ENCODE results near the gene LRP11. TPM values are rescaled to one million over a fixed set of nuclear protein-coding genes. Genes with fewer than 3 reads are reported as not detected.

LRP11 gene
- total and polyA plus RNA-seq, 9 of the 15 experiments (the other 6 are each of a cell fraction or from before 2014, with no cell fraction given): 0.51 to 3.5 (median 2.4) TPM

- H3K4me1 ChIP-seq (replicated peaks in 1 of 2; ENCODE audit: control insufficient read depth in 2 of 2, insufficient read depth in 2 of 2, low read length in 2 of 2): peaks cover 0 to under 1% of the 10 kb centered on the region in 2 experiments; a peak in 1 of 5 replicates
- BruUV-seq (replicated peaks): no TSS peak
- FAIRE-seq (no peak), DNase-seq (ENCODE audit: extremely low read depth in 1 of 4, low spot score in 3 of 4) (no peak), ATAC-seq (no peak)
- no peak overlapping the region for H3K27ac ChIP-seq (ENCODE audit: extremely low read depth, low read depth, low read length)
- in situ Hi-C loops (cut with MboI) (loop anchor here (25.0 kb wide), 1 partner anchor 863 kb away; no protein-coding TSS in a partner anchor), intact Hi-C loops (cut with micrococcal nuclease) (no loop called here)
- CTCF ChIA-PET (ENCODE audit: low intra/inter-chr PET ratio): no interaction called here
- H4K20me1 ChIP-seq (replicated peaks; ENCODE audit: control insufficient read depth, insufficient read depth, low read length): no peaks in the 10 kb centered on the region
- H3K9ac ChIP-seq (ENCODE audit: insufficient read depth in 1 of 2, low read depth in 2 of 2, low read length in 2 of 2): no peak overlapping the region
- no peak for TF ChIP-seq RFX1 (IDR thresholded peaks at IDR 0.05)
- TF ChIP-seq CTBP1 (IDR thresholded peaks at IDR 0.05; ENCODE audit: borderline replicate concordance): no peak
- TF ChIP-seq RBBP5 (IDR thresholded peaks at IDR 0.05; ENCODE audit: borderline replicate concordance, insufficient read depth, low read length, poor library complexity, severe bottlenecking): no peak
- no peak for TF ChIP-seq GABPA (tag; conservative IDR thresholded peaks at IDR 0.05; ENCODE audit: low read depth)
- TF ChIP-seq, protein P1, sequence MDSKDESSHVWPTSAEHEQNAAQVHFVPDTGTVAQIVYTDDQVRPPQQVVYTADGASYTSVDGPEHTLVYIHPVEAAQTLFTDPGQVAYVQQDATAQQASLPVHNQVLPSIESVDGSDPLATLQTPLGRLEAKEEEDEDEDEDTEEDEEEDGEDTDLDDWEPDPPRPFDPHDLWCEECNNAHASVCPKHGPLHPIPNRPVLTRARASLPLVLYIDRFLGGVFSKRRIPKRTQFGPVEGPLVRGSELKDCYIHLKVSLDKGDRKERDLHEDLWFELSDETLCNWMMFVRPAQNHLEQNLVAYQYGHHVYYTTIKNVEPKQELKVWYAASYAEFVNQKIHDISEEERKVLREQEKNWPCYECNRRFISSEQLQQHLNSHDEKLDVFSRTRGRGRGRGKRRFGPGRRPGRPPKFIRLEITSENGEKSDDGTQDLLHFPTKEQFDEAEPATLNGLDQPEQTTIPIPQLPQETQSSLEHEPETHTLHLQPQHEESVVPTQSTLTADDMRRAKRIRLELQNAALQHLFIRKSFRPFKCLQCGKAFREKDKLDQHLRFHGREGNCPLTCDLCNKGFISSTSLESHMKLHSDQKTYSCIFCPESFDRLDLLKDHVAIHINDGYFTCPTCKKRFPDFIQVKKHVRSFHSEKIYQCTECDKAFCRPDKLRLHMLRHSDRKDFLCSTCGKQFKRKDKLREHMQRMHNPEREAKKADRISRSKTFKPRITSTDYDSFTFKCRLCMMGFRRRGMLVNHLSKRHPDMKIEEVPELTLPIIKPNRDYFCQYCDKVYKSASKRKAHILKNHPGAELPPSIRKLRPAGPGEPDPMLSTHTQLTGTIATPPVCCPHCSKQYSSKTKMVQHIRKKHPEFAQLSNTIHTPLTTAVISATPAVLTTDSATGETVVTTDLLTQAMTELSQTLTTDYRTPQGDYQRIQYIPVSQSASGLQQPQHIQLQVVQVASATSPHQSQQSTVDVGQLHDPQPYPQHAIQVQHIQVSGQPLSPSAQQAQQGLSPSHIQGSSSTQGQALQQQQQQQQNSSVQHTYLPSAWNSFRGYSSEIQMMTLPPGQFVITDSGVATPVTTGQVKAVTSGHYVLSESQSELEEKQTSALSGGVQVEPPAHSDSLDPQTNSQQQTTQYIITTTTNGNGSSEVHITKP (IDR thresholded peaks at IDR 0.05; ENCODE audit: partially characterized antibody): no peak
- no peaks in the 10 kb centered on the region for H3K9me3 ChIP-seq (replicated peaks; ENCODE audit: control insufficient read depth, insufficient read depth, low read depth, low read length)
- no peak overlapping the region for H3K4me2 ChIP-seq (ENCODE audit: insufficient read depth, low read length)
- H3K79me2 ChIP-seq (ENCODE audit: control insufficient read depth, insufficient read depth, low read length): no peaks in the 10 kb centered on the region
- WGBS (ENCODE audit: insufficient coverage, low coverage, missing lambda C conversion rate): 3% methylated on average over 7 of the region's 7 CpGs
- H2AFZ ChIP-seq (ENCODE audit: low read depth, low read length): no peak overlapping the region
- POLR2A ChIA-PET: interaction anchor here (0.6 to 1.2 kb wide), 4 partner anchors 11 to 16 kb away, joined by 3 to 6 read pairs (median 4); no protein-coding TSS in a partner anchor
- H3K36me3 ChIP-seq (ENCODE audit: control insufficient read depth, insufficient read depth, low read length): no peaks in the 10 kb centered on the region
- no peak overlapping the region for H3K4me3 ChIP-seq
- H3K27me3 ChIP-seq (ENCODE audit: control insufficient read depth in 2 of 2, insufficient read depth in 2 of 2, low read length in 2 of 2): peaks cover 47 to 83% of the 10 kb centered on the region in 2 experiments
- no peaks in the 10 kb centered on the region for H3K9me1 ChIP-seq (ENCODE audit: control insufficient read depth, insufficient read depth, low read length)
Measured at GRCh38 chr6:149899926-149900619, 35.9 kb upstream of the LRP11 start.
